Measurements from ENCODE around the gene ICAM5.
"Not testable (repeated sequence)": the region's sequence is repeated elsewhere in the genome, so short reads cannot be mapped to it uniquely, and the experiment has no call there.

Gene ICAM5

GRCh38 chr19:10270616-10271394 is 18.9 kb upstream of the ICAM5 start, which contains the start of gene ICAM1:
TSS of gene ICAM1 (plus strand) at chr19:10271120. CDS start at chr19:10271160, 40 bp downstream.
- DNase-seq (ENCODE audit: low read depth), result peak; percentile 67

- DNase-seq (ENCODE audit: low read depth), result no peak
These were observed 18.1 kb upstream of the ICAM5 start for GRCh38 chr19:10271543-10272086.

- DNase-seq (ENCODE audit: low read depth), result no peak
These were observed 15.2 kb upstream of the ICAM5 start for GRCh38 chr19:10274589-10274988.

- DNase-seq (ENCODE audit: low read depth), result no peak
These were observed 11.8 kb upstream of the ICAM5 start for GRCh38 chr19:10277795-10278589.

- no peak for DNase-seq (ENCODE audit: low read depth)
These were observed 10.8 kb upstream of the ICAM5 start for GRCh38 chr19:10278935-10279334.

GRCh38 chr19:10279737-10280442 is 9.9 kb upstream of the ICAM5 start:
- DNase-seq (ENCODE audit: low read depth), result no peak

GRCh38 chr19:10282043-10282442 is 7.7 kb upstream of the ICAM5 start:
- not testable (repeated sequence) for DNase-seq (ENCODE audit: low read depth)

- no peak for DNase-seq (ENCODE audit: low read depth)
These were observed 6.3 kb upstream of the ICAM5 start for GRCh38 chr19:10283301-10284064.

GRCh38 chr19:10284065-10284959 is 5.4 kb upstream of the ICAM5 start:
- no peak for DNase-seq (ENCODE audit: low read depth)

GRCh38 chr19:10284960-10285278 is 4.8 kb upstream of the ICAM5 start:
- no peak for DNase-seq (ENCODE audit: low read depth)

GRCh38 chr19:10285393-10285792 is 4.4 kb upstream of the ICAM5 start:
- DNase-seq (ENCODE audit: low read depth), result no peak

- DNase-seq (ENCODE audit: low read depth), result no peak
These were observed 2.7 kb upstream of the ICAM5 start, which contains the start of gene ICAM4 for GRCh38 chr19:10286803-10287737. TSS of gene ICAM4 (plus strand) at chr19:10286955. CDS start at chr19:10287013, 58 bp downstream.

GRCh38 chr19:10288662-10289166 is 1.0 kb upstream of the ICAM5 start:
- peak; percentile 63 for DNase-seq (ENCODE audit: low read depth)

- DNase-seq (ENCODE audit: low read depth), result peak; percentile 80
These were observed 451 bp upstream of the ICAM5 start for GRCh38 chr19:10289167-10289835.

- DNase-seq (ENCODE audit: low read depth), result no peak
These were observed 664 bp downstream of the ICAM5 start for GRCh38 chr19:10290357-10290875.

GRCh38 chr19:10290876-10291553 is 1.3 kb downstream of the ICAM5 start:
- no peak for DNase-seq (ENCODE audit: low read depth)

GRCh38 chr19:10291554-10292205 is 1.9 kb downstream of the ICAM5 start:
- DNase-seq (ENCODE audit: low read depth), result no peak

Data from HS-5 (cell line).